NAMALWA (cell line): ENCODE results near the gene SOD3.

ENCODE experiments used
- DNase-seq: peaks from one replicate; pipeline ENCODE4 v3.0.0-alpha.2; 2015; ENCODE audit warnings: low spot score

Gene SOD3, protein sequence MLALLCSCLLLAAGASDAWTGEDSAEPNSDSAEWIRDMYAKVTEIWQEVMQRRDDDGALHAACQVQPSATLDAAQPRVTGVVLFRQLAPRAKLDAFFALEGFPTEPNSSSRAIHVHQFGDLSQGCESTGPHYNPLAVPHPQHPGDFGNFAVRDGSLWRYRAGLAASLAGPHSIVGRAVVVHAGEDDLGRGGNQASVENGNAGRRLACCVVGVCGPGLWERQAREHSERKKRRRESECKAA

GRCh38 chr4:24794916-24795665 is at the start of gene SOD3:
TSS of gene SOD3 (plus strand) at chr4:24795573. CDS start at chr4:24799522, 3,949 bp downstream.
- DNase-seq = no peak

DNA sequence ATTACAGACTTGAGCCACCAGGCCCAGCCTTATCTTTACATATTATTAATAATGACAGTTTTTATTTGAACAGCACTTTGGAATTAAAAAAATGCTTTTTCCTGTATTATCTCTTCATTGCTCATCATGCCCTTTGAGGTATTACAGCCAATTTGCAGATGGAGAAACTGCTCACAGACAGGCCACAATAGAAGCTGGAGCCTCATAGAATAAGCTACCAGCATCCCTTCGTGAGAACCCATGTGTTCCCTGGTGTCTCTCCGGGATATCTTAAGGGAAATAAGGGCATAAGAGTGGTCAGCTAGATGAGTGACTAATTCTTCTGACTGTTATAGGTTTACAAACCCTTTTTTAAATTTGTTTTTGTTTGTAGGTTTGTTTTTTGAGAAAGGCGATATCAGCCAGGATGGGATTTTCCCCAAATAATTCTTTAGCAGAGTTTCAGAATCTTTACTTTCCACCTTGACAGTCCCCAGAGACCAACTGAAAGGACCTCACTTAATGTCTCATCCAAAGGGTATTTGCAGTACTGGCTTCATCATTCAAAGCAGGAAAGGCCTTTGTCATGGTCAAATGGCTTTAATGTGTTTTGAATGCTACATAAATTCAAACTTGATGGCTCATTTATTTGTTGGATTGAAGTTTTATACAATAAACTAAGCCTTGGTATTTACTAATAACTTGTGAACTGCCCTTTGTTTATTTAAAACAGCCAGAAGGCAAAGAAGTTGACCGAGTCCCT is 48.0 kb upstream of the SOD3 start:
- DNase-seq = no peak

GRCh38 chr4:24748023-24748422 is 47.4 kb upstream of the SOD3 start:
- DNase-seq = no peak

GRCh38 chr4:24748758-24749350 is 46.5 kb upstream of the SOD3 start:
- DNase-seq = no peak

GRCh38 chr4:24750106-24750505 is 45.3 kb upstream of the SOD3 start:
- no peak for DNase-seq

DNA sequence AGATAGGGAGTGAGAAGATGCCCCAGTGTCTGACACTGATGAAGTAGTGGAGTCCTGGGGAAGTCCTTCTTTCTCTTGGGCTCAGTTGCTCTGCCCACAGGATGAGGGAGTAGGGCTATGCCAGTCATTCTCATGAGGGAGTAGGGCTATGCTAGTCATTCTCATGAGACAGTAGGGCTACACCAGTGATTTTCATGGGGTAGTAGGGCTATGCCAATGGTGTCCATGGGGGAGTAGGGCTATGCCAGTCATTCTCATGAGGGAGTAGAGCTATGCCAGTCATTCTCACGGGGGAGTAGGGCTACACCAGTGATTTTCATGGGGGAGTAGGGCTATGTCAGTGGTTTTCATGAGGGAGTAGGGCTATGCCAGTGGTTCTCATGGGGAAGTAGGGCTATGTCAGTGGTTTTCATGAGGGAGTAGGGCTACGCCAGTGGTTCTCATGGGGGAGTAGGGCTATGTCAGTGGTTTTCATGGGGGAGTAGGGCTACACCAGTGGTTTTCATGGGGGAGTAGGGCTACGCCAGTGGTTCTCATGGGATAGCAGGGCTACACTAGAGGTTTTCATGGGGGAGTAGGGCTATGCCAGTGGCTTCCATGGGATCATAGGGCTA is 43.3 kb upstream of the SOD3 start:
- no peak for DNase-seq

DNA sequence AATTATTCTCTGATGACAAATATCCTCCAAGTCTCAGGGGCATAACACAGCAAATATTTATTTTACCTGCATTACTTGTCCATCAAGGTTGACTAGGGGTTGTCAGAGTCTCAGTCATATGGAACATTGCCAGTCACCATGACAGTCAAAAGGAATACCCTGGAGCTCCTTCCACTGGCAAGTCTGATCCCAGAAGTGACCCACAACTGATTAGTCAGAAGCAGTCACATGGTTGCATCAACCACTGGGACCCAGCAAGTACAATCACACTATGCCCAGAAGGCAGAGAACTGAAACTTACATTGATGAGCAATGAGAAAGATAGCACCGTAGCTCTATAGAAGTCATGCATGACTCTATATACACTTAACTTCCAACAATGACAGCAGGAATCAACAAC is 41.9 kb upstream of the SOD3 start:
- DNase-seq = no peak

- no peak for DNase-seq
These were observed 40.8 kb upstream of the SOD3 start for GRCh38 chr4:24754571-24754970.

GRCh38 chr4:24763631-24764297 is 31.6 kb upstream of the SOD3 start:
- DNase-seq = no peak

GRCh38 chr4:24764345-24764744 is 31.0 kb upstream of the SOD3 start:
- no peak for DNase-seq

GRCh38 chr4:24765376-24765988 is 29.9 kb upstream of the SOD3 start:
- no peak for DNase-seq

DNA sequence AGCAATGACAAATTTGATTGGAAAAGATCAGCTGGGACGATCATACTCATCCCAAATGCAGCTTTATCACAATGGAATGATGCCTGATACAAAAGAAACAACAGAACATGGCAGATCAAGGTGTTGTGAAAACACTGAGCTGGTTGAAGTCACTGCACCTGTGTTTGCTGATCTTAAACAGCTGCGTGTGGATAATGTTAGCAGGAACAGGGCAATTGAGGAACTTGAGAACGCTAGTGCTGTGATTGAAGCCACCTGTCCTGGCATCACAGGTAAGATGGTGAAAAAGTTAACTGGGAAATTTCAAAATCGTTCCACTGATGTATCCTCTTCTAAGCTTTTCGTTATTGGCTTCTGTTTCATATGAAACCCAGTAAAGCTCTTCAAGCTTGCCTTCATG is 27.4 kb upstream of the SOD3 start:
- DNase-seq = no peak

DNA sequence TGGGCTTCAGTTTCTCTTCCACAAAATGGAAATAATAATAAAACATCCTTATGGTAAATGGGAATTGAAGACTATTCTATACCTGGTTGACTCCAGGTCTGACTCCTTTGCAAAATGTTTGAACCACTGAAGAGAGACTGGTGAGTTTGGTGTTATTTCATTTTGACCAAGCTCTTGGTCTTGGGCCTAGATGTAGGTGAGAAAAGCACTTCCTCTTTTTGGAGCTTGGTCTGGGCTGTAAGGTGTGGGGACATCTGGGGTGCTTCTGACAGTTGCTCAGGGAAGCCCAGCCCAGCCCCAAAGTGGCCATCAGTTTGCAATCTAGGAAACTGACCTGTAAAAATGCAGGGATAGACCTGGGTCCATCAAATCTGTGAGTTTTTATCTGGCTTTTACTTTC is 26.8 kb upstream of the SOD3 start:
- DNase-seq = no peak

DNA sequence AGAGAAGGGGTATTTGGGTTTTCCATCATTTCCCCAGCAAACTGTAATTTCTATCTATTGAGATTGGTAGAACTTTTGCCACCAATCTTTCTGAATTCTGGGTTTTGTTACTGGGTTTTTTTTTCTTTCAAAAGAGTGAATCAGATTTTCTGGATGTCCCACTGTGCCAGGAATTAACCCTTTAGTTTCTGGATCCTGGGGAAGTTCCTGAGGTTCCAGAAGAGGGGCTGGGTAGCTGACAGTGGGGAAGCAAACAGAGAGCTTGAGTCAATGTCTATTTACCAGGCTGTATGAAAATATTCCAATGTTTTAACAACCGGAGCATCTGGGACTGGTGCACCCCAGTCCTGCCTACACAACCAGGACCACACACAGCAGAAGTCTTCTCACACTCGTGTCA is 25.8 kb upstream of the SOD3 start:
- no peak for DNase-seq

DNA sequence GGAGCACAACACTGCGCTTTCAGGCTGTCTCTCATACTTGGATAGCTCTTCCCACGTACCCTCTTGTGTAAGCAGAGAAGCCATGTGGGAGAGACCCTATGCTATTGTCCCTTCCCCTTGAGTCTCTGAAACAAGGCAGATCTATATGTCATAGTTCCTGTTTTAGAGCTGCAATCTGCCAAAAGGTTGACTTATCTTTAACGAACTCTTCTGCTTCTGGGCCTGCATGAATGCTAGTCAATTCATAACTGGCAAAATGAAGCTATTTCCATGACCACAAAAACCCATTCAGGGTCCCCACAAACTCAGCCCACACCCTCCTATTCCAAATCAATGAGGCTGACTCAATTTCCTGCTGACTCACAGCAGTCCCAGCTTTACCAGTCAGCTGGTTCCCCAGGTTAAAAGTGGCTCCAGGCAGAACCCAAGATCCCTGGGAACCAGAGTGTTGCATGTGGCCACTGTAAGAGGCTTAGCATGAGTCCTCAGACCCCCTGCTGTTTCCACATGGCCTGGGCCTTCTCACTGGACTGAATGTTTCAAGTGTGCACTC is 25.3 kb upstream of the SOD3 start:
- DNase-seq = no peak

GRCh38 chr4:24770667-24771066 is 24.7 kb upstream of the SOD3 start:
- no peak for DNase-seq

DNA sequence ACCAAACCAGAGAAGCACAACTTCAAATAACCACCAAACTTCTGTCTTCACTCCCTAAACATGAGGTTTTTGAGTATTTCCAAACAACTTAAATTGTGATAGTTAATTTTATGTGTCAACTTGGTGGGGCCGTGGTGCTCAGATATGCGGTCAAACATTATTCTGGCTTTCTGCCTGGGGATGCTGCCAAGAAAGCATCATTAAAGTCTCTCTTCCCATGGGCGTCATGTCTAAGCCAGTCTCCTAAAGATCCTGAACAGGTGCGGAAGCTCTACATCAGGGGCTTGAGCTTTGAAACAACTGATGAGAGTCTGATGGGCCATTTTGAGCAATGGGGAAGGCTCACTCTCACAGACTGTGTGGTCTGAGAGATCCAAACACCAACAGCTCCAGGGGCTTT is 24.1 kb upstream of the SOD3 start:
- no peak for DNase-seq

- DNase-seq = no peak
These were observed 23.2 kb upstream of the SOD3 start for GRCh38 chr4:24772061-24772705.

- no peak for DNase-seq
These were observed 22.4 kb upstream of the SOD3 start for GRCh38 chr4:24772952-24773351.

DNA sequence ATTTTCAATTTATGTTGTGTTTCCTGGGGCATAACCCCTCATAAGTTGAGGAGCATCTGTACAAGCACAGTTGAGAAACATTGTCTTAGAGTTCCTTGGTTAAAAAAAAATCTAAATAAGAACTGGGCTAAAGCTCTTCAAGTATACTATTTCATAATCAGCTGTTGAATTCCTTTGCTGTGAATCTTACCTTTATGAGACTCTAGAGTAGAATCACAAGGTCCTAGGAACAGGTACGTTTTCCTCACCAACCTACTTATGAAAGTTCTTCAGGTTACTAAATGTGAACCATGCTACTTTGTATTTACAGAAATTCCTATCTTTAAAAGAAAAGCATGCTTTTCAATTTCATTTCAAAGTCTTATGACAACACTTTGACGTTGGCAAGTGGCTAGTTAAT is 20.9 kb upstream of the SOD3 start:
- no peak for DNase-seq
